Type B pancreatic cell (in vitro differentiated cells): ENCODE results near the gene SMS. TPM values are rescaled to one million over a fixed set of nuclear protein-coding genes. Genes with fewer than 3 reads are reported as not detected.

Experiments
- DNase-seq: peaks from one replicate; pipeline ENCODE4 v3.0.0; 2021; ENCODE audit warnings: mixed read lengths; ENCODE audit not compliant: unreplicated experiment; ENCODE audit errors: extremely low spot score
- H3K27ac Mint-ChIP-seq: 2 replicates; pipeline ENCODE4 v1.8.0; 2021; ENCODE audit warnings: mild to moderate bottlenecking, mixed read lengths
- H3K27me3 Mint-ChIP-seq: 2 replicates; pipeline ENCODE4 v1.8.0; 2021; ENCODE audit warnings: mixed read lengths
- H3K36me3 Mint-ChIP-seq: 2 replicates; pipeline ENCODE4 v1.8.0; 2021; ENCODE audit warnings: mixed read lengths
- H3K4me1 Mint-ChIP-seq: one replicate; pipeline ENCODE4 v1.8.0; 2021; ENCODE audit warnings: mixed read lengths; ENCODE audit not compliant: unreplicated experiment
- H3K4me3 Mint-ChIP-seq: 2 replicates; pipeline ENCODE4 v1.8.0; 2021; ENCODE audit warnings: mild to moderate bottlenecking, mixed read lengths
- H3K9me3 Mint-ChIP-seq: 2 replicates; pipeline ENCODE4 v1.8.0; 2021; ENCODE audit warnings: mixed read lengths
- total RNA-seq: library from RNA; stranded (reverse); gene quantifications from 2 replicates; pipeline ENCODE4 v1.2.1, GENCODE V29; 2021; ENCODE audit warnings: low replicate concordance
- TF ChIP-seq, protein P1 (sequence below): fragments of 200-600 bp; sonication (generic); conservative IDR thresholded peaks from 2 replicates; pipeline ENCODE4 v1.5.0; 2021; ENCODE audit warnings: antibody characterized with exemption, mild to moderate bottlenecking

SMS gene
- total RNA-seq, 1 donor from 2014 or later = 138 TPM

DNA sequence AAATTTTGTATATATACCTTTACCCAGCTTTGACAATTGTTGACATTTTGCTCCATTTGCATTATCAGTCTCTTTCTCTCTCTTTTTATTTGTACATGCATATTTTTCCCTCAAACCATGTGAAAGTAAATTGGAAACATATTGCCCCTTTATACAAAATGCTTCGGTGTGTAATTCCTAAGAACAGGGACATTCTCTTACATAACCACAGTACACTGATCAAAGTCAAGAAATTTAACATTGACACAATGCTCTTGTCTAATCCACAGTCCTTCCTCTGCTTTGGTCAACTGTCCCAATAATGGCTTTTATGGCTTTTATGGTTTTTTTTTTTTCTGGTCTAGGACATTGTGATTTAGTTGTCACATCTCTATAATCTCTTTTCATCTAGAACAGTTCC, 9.5 kb upstream of the SMS start:
- H3K4me3 Mint-ChIP-seq = no peak overlapping the region
- no peaks in the 10 kb centered on the region for H3K27me3 Mint-ChIP-seq
- H3K4me1 Mint-ChIP-seq = peaks cover 16% of the 10 kb centered on the region
- no peak for DNase-seq
- H3K36me3 Mint-ChIP-seq = no peaks in the 10 kb centered on the region
- TF ChIP-seq, protein P1, sequence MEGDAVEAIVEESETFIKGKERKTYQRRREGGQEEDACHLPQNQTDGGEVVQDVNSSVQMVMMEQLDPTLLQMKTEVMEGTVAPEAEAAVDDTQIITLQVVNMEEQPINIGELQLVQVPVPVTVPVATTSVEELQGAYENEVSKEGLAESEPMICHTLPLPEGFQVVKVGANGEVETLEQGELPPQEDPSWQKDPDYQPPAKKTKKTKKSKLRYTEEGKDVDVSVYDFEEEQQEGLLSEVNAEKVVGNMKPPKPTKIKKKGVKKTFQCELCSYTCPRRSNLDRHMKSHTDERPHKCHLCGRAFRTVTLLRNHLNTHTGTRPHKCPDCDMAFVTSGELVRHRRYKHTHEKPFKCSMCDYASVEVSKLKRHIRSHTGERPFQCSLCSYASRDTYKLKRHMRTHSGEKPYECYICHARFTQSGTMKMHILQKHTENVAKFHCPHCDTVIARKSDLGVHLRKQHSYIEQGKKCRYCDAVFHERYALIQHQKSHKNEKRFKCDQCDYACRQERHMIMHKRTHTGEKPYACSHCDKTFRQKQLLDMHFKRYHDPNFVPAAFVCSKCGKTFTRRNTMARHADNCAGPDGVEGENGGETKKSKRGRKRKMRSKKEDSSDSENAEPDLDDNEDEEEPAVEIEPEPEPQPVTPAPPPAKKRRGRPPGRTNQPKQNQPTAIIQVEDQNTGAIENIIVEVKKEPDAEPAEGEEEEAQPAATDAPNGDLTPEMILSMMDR = no peak
- no peaks in the 10 kb centered on the region for H3K9me3 Mint-ChIP-seq
- H3K27ac Mint-ChIP-seq = no peak overlapping the region

DNA sequence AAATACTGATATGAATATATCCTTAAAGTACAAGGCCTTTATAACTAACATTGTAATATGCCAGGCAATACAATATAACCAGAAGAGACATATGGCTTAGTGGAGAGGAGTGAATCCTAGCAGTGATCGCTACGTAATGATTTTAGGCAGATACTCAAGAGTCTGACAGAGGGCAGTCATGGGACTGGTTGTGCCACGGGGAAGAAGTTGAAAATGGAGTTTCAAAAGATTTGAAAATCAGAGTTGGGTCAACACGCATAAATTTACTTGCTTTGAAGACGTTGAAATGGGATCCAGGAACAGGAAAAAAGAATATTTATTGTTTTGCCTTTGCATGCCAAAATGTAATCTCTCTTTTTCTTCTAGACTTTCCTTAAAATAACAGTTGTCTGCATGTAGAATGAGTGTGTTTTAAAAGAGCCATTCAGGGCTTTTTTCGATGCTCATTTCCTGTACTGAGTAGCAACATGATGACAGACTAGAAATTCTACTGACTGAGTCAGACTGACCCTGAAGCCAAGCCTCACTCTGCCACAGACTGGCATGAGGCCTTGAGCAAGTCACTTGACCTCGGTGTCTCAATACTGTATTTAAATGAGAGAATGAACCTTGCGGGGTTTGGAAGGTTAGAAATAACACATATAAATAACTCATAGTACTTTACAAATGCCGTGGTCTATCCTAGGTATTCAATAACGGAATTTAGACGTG, 8.1 kb upstream of the SMS start:
- DNase-seq = no peak
- Mint-ChIP-seq H3K27me3 (no peaks in the 10 kb centered on the region), H3K27ac (peak overlapping the region; percentile 80), H3K4me3 (no peak overlapping the region), H3K36me3 (no peaks in the 10 kb centered on the region), H3K9me3 (no peaks in the 10 kb centered on the region), H3K4me1 (peaks cover 9% of the 10 kb centered on the region)
- TF ChIP-seq, protein P1 = no peak

- TF ChIP-seq, protein P1 = no peak
- peak overlapping the region; percentile 80 for H3K27ac Mint-ChIP-seq
- peaks cover 9% of the 10 kb centered on the region for H3K4me1 Mint-ChIP-seq
- H3K4me3 Mint-ChIP-seq = no peak overlapping the region
- H3K27me3 Mint-ChIP-seq = no peaks in the 10 kb centered on the region
- H3K36me3 Mint-ChIP-seq = no peaks in the 10 kb centered on the region
- H3K9me3 Mint-ChIP-seq = no peaks in the 10 kb centered on the region
- DNase-seq = no peak
Measured at GRCh38 chrX:21933077-21933476, 7.4 kb upstream of the SMS start.

GRCh38 chrX:21934414-21934813, 6.1 kb upstream of the SMS start:
- peaks cover 9% of the 10 kb centered on the region for H3K4me1 Mint-ChIP-seq
- H3K9me3 Mint-ChIP-seq = no peaks in the 10 kb centered on the region
- no peak for DNase-seq
- no peaks in the 10 kb centered on the region for H3K36me3 Mint-ChIP-seq
- TF ChIP-seq, protein P1 = no peak
- no peak overlapping the region for H3K27ac Mint-ChIP-seq
- H3K4me3 Mint-ChIP-seq = no peak overlapping the region
- H3K27me3 Mint-ChIP-seq = no peaks in the 10 kb centered on the region

DNA sequence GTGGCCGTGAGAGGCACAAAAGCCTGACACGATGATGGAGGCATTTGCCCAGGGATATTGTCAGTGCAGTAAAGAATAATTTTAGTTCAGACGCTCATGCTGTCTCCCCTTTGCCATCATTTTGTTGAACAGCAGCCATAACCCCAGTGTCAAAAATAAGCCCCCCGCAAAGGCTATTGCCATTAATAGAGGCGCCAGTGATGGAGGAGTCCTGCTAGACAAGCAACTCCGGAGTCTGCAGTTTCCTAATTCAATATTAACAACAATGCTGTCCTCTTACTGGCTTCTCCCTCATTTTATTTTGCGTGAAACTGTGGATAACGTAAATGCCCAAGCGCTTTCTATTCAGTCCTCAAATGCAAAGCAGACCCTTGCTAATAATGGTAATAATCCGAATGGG, 603 bp upstream of the SMS start:
- no peak for DNase-seq
- Mint-ChIP-seq H3K27ac (peak overlapping the region; percentile 93), H3K27me3 (no peaks in the 10 kb centered on the region), H3K4me1 (peaks cover 24% of the 10 kb centered on the region), H3K9me3 (no peaks in the 10 kb centered on the region), H3K36me3 (peaks cover 17% of the 10 kb centered on the region), H3K4me3 (peak overlapping the region; percentile 89)
- TF ChIP-seq, protein P1 = no peak
